IMR-90 (cell line): ENCODE measurements around the gene ODAD3. TPM values are rescaled to one million over a fixed set of nuclear protein-coding genes. Genes with fewer than 3 reads are reported as not detected.

ENCODE experiments used
- ATAC-seq: fragments of 200-7000 bp; cut with Tn5 transposase; 2 replicates; pipeline ENCODE4 v1.9.1; 2020; ENCODE audit warnings: low read depth, mild to moderate bottlenecking, moderate library complexity
- BruUV-seq: library from RNA; stranded (reverse); fragments of 400-500 nt; replicated peaks from 2 replicates; lab custom pipeline; 2021; lab: Mats Ljungman, UMichigan
- CTCF ChIA-PET: fragments of 300-600 bp; formaldehyde crosslinking; extraction: SDS; loops from one replicate; lab custom pipeline; 2021; ENCODE audit warnings: antibody characterized with exemption; lab: Yijun Ruan, JAX
- POLR2A ChIA-PET: fragments of 300-600 bp; sonication (Branson Sonifier 250); formaldehyde crosslinking; loops from one replicate; lab custom pipeline; 2022; ENCODE audit warnings: antibody characterized with exemption; ENCODE audit not compliant: unreplicated experiment; lab: Charles Lee
- DNase-seq: peaks from one replicate; pipeline ENCODE4 v3.0.0; 2013
- H2AFZ ChIP-seq: replicated peaks from 2 replicates; pipeline ENCODE3; 2013; ENCODE audit warnings: low read length, mild to moderate bottlenecking; ENCODE audit not compliant: poor library complexity
- H2AK5ac ChIP-seq: 2 replicates; pipeline ENCODE4 v1.6.1; 2013; ENCODE audit warnings: low read depth, low read length, inconsistent platforms
- H2AK9ac ChIP-seq: replicated peaks from 2 replicates; pipeline ENCODE3; 2013; ENCODE audit warnings: mild to moderate bottlenecking, low read depth, low read length, moderate library complexity; ENCODE audit not compliant: poor library complexity
- H2BK120ac ChIP-seq: 2 replicates; pipeline ENCODE4 v1.6.1; 2013; ENCODE audit warnings: low read depth, low read length, inconsistent platforms
- H2BK15ac ChIP-seq: 3 replicates; pipeline ENCODE4 v1.6.1; 2013; ENCODE audit warnings: low read depth, low read length, inconsistent platforms
- H2BK20ac ChIP-seq: 2 replicates; pipeline ENCODE4 v1.6.1; 2013; ENCODE audit warnings: low read depth, mild to moderate bottlenecking, inconsistent platforms, low read length, moderate library complexity
- H2BK5ac ChIP-seq: 2 replicates; pipeline ENCODE4 v1.6.1; 2013; ENCODE audit warnings: mild to moderate bottlenecking, low read depth, low read length, inconsistent platforms; ENCODE audit not compliant: poor library complexity, severe bottlenecking
- H3K14ac ChIP-seq: replicated peaks from 2 replicates; pipeline ENCODE4 v1.6.1; 2013; ENCODE audit warnings: low read depth, low read length, inconsistent platforms
- H3K18ac ChIP-seq: 2 replicates; pipeline ENCODE4 v1.6.1; 2013; ENCODE audit warnings: low read depth, low read length, control low read depth
- H3K23ac ChIP-seq: 2 replicates; pipeline ENCODE4 v1.6.1; 2013; ENCODE audit warnings: low read depth, low read length, inconsistent platforms
- H3K27ac ChIP-seq: 2 replicates; pipeline ENCODE4 v1.5.1; 2013; ENCODE audit warnings: mild to moderate bottlenecking, control low read depth, low read length; ENCODE audit not compliant: insufficient read depth
- H3K27me3 ChIP-seq: 2 replicates; pipeline ENCODE4 v1.6.1; 2013; ENCODE audit warnings: low read length; ENCODE audit not compliant: control insufficient read depth, insufficient read depth
- H3K36me3 ChIP-seq: 2 replicates; pipeline ENCODE4 v1.6.1; 2013; ENCODE audit warnings: low read length, mixed read lengths; ENCODE audit not compliant: control insufficient read depth, insufficient read depth
- H3K4ac ChIP-seq: 2 replicates; pipeline ENCODE4 v1.6.1; 2013; ENCODE audit warnings: low read depth, low read length, inconsistent platforms
- H3K4me1 ChIP-seq: 2 replicates; pipeline ENCODE4 v1.6.1; 2013; ENCODE audit warnings: low read length, mixed read lengths; ENCODE audit not compliant: control insufficient read depth, insufficient read depth
- H3K4me2 ChIP-seq: 2 replicates; pipeline ENCODE4 v1.6.1; 2013; ENCODE audit warnings: low read depth, mild to moderate bottlenecking, control low read depth, low read length, moderate library complexity
- H3K4me3 ChIP-seq: 2 replicates; pipeline ENCODE4 v1.5.1; 2013; ENCODE audit warnings: low read depth, mild to moderate bottlenecking, control low read depth, low read length, moderate library complexity; ENCODE audit not compliant: insufficient read depth
- H3K56ac ChIP-seq: 2 replicates; pipeline ENCODE4 v1.6.1; 2013; ENCODE audit warnings: low read length, inconsistent platforms; ENCODE audit not compliant: insufficient read depth; ENCODE audit errors: extremely low read depth
- H3K79me1 ChIP-seq, 2 experiments: 2 replicates each; pipeline ENCODE4 v1.6.1; 2013; ENCODE audit warnings: low read length in 2 of 2, inconsistent platforms in 1 of 2, low read depth in 1 of 2
- H3K9ac ChIP-seq: 2 replicates; pipeline ENCODE4 v1.6.1; 2013; ENCODE audit warnings: low read depth, low read length, control low read depth
- H3K9me1 ChIP-seq: 2 replicates; pipeline ENCODE4 v1.6.1; 2013; ENCODE audit warnings: low read length, inconsistent platforms; ENCODE audit not compliant: insufficient read depth
- H3K9me3 ChIP-seq: 2 replicates; pipeline ENCODE4 v1.6.1; 2013; ENCODE audit warnings: low read length; ENCODE audit not compliant: control insufficient read depth, insufficient read depth
- H4K20me1 ChIP-seq: 2 replicates; pipeline ENCODE4 v1.6.1; 2013; ENCODE audit warnings: low read length, inconsistent platforms; ENCODE audit not compliant: insufficient read depth
- H4K5ac ChIP-seq: 2 replicates; pipeline ENCODE4 v1.6.1; 2013; ENCODE audit warnings: mild to moderate bottlenecking, low read depth, low read length, control low read depth
- H4K8ac ChIP-seq, 2 experiments: 2 replicates each; pipeline ENCODE4 v1.6.1; 2013; ENCODE audit warnings: low read depth in 2 of 2, low read length in 2 of 2, control low read depth in 1 of 2, inconsistent platforms in 1 of 2
- H4K91ac ChIP-seq: 2 replicates; pipeline ENCODE4 v1.6.1; 2013; ENCODE audit warnings: low read depth, low read length, inconsistent platforms; ENCODE audit not compliant: insufficient read depth
- CHD1 ChIP-seq: IDR thresholded peaks from 2 replicates; pipeline ENCODE4 v1.6.1; 2012; ENCODE audit warnings: low read depth, low read length, improper control_type of control experiment
- CTCF ChIP-seq: conservative IDR thresholded peaks from 2 replicates; pipeline ENCODE4 v1.5.1; 2012; ENCODE audit warnings: mild to moderate bottlenecking, low read depth, low read length, improper control_type of control experiment
- POLR2A ChIP-seq: IDR thresholded peaks from 2 replicates; pipeline ENCODE4 v1.6.1; 2012; ENCODE audit warnings: mild to moderate bottlenecking, low read depth, low read length
- RFX5 ChIP-seq: IDR thresholded peaks from 2 replicates; pipeline ENCODE4 v1.8.0; 2012; ENCODE audit warnings: low read depth, mild to moderate bottlenecking, low read length, moderate library complexity
- SMC3 ChIP-seq: fragments of 150-350 bp; IDR thresholded peaks from 2 replicates; pipeline ENCODE4 v1.6.1; 2016; ENCODE audit warnings: low read depth, mild to moderate bottlenecking, antibody characterized with exemption, low read length, moderate library complexity
- WGBS, 2 experiments: methylation state at CpG; one replicate each; pipeline versions ENCODE4 v1.1.5 to v1.1.7; 2013; ENCODE audit warnings: missing lambda C conversion rate in 2 of 2; ENCODE audit not compliant: insufficient read length in 1 of 2; ENCODE audit errors: extremely low coverage in 2 of 2; 5-methylcytosine and 5-hydroxymethylcytosine counted together
- dilution Hi-C: fragments of 300-500 bp; cut with HindIII; formaldehyde crosslinking; loops from one replicate; pipeline ENCODE4 v1.14.3; 2018; ENCODE audit warnings: low sequenced_read_pairs; ENCODE audit not compliant: unreplicated experiment
- in situ Hi-C: fragments of 300-500 bp; cut with MboI; formaldehyde crosslinking; loops from 3 replicates; pipeline ENCODE4 v1.14.3; 2019; ENCODE audit warnings: low sequenced_read_pairs, inconsistent platforms, mixed read lengths
- intact Hi-C: fragments of 100-400 bp; cut with micrococcal nuclease; formaldehyde crosslinking; loops from 2 replicates; pipeline ENCODE4 v1.10.0; 2022
- polyA plus RNA-seq, 3 experiments: library from polyadenylated mRNA; depleted of rRNA; stranded (reverse); fragments of >200 nt; gene quantifications; 2 replicates each; pipeline ENCODE4 v1.2.3, GENCODE V29; 2012; ENCODE audit warnings: low replicate concordance in 1 of 3
- total RNA-seq: library from RNA; depleted of rRNA; stranded (reverse); fragments of >200 nt; gene quantifications from 2 replicates; pipeline ENCODE4 v1.2.3, GENCODE V29; 2012

ODAD3 gene
- total and polyA plus RNA-seq, 2 of the 4 experiments (the other 2 are of a cell fraction), result under 0.01 to 0.44 TPM

GRCh38 chr19:11480715-11481533 lies 46.0 kb upstream of the ODAD3 start, which contains the start of gene ELAVL3:
TSS of gene ELAVL3 (minus strand) at chr19:11481046. CDS start at chr19:11480608, 438 bp downstream.
- Histone ChIP-seq H3K4me1 (peaks cover 2% of the 10 kb centered on the region; the same call in 1 of the 2 replicates), H3K4me2 (peak within 1 kb of the TSS; percentile 43), H4K5ac (no peak within 1 kb of the TSS), H3K9me3 (no peaks in the 10 kb centered on the region), H3K4ac (no peak within 1 kb of the TSS), H3K79me1 (no peaks in the 10 kb centered on the region), H3K9me1 (no peaks in the 10 kb centered on the region), H3K14ac (no peak within 1 kb of the TSS), H3K9ac (no peak within 1 kb of the TSS), H3K36me3 (0 out of 2 replicates have a peak, but pooled peaks cover 2% of the 10 kb centered on the region), H2BK15ac (no peak within 1 kb of the TSS), H3K23ac (no peak within 1 kb of the TSS), H3K27ac (no peak within 1 kb of the TSS), H2AK5ac (no peak within 1 kb of the TSS), H4K8ac (no peak within 1 kb of the TSS), H4K20me1 (no peaks in the 10 kb centered on the region), H2BK5ac (no peak within 1 kb of the TSS), H2BK20ac (no peak within 1 kb of the TSS), H3K4me3 (no peak within 1 kb of the TSS; the same call in 1 of the 2 replicates), H2AK9ac (peak within 1 kb of the TSS; percentile 61), H3K56ac (no peak within 1 kb of the TSS), H2BK120ac (no peak within 1 kb of the TSS), H4K91ac (no peak within 1 kb of the TSS), H3K27me3 (peaks cover 48% of the 10 kb centered on the region), H3K18ac (no peak within 1 kb of the TSS), H2AFZ (peak within 1 kb of the TSS; percentile 81)
- BruUV-seq, result no TSS peak
- intact Hi-C loops, result loop anchor here (5.0 kb wide), 1 partner anchor 344 kb away; no protein-coding TSS in a partner anchor
- TF ChIP-seq CHD1, result no peak
- TF ChIP-seq CTCF, result no peak
- TF ChIP-seq SMC3, result no peak
- TF ChIP-seq POLR2A, result no peak
- no peak for TF ChIP-seq RFX5
- ChIA-PET CTCF (interaction anchor here (0.8 kb wide), 1 partner anchor 194 kb away, joined by 3 read pairs; no protein-coding TSS in a partner anchor), POLR2A (no interaction called here)
- in situ Hi-C loops, result no loop called here
- WGBS, 2 experiments, result 13% methylated on average over 33 of the region's 77 CpGs; no CpG with 5 or more reads in 1 of the 2 experiments
- ATAC-seq, result no peak
- no peak for DNase-seq
- dilution Hi-C loops, result no loop called here
